Upper lobe of right lung (tissue), 1 donor: Measurements from ENCODE around the gene CYP2W1. TPM values are rescaled to one million over a fixed set of nuclear protein-coding genes. Genes with fewer than 3 reads are reported as not detected.

ENCODE experiments used
- ATAC-seq: fragments of 200-7000 bp; cut with Tn5 transposase; one replicate; pipeline ENCODE4 v1.9.1; 2020; ENCODE audit warnings: mild to moderate bottlenecking, moderate library complexity
- DNase-seq: peaks from one replicate; pipeline ENCODE4 v3.0.0-alpha.2; 2020
- H3K27ac ChIP-seq: fragments of 200-600 bp; one replicate; pipeline ENCODE4 v1.8.0; 2022
- H3K27me3 ChIP-seq: fragments of 200-600 bp; one replicate; pipeline ENCODE4 v1.8.0; 2022; ENCODE audit warnings: mild to moderate bottlenecking
- H3K36me3 ChIP-seq: fragments of 200-600 bp; one replicate; pipeline ENCODE4 v1.8.0; 2022
- H3K4me1 ChIP-seq: fragments of 200-600 bp; one replicate; pipeline ENCODE4 v1.8.0; 2022
- H3K4me3 ChIP-seq: fragments of 200-600 bp; one replicate; pipeline ENCODE4 v1.8.0; 2022; ENCODE audit warnings: mild to moderate bottlenecking
- H3K9me3 ChIP-seq: fragments of 200-600 bp; one replicate; pipeline ENCODE4 v1.8.0; 2022
- CTCF ChIP-seq: fragments of 200-600 bp; IDR thresholded peaks from one replicate; pipeline ENCODE4 v1.8.0; 2022; ENCODE audit warnings: antibody characterized with exemption
- intact Hi-C: fragments of 100-400 bp; cut with DNase I; formaldehyde crosslinking; loops from one replicate; pipeline ENCODE4 v1.11.0; 2022
- long read RNA-seq: library from polyadenylated mRNA; unstranded; transcript quantifications from one replicate; pipeline ENCODE4 v2.0.0, GENCODE V29; 2021
- total RNA-seq: library from RNA; stranded (reverse); fragmentation: NEBNext Ultra II Directional; extraction: Animal tissue kit (Norgen Biotek cat#: 25700); gene quantifications from one replicate; pipeline ENCODE4 v1.2.1, GENCODE V29; 2021
- donor health status: DM: no; HTN: yes; CAD: no; lungs with severe emphysema.

The CYP2W1 gene
- total RNA-seq: not detected
- long read RNA-seq: 0 reads

GRCh38 chr7:983004-983615 lies at the start of gene CYP2W1:
CYP2W1 (plus strand) TSS chr7:983181; CDS start chr7:983212, 31 bp downstream.
- no peak for TF ChIP-seq CTCF
- peaks cover 27% of the 10 kb centered on the region for H3K27me3 ChIP-seq
- H3K4me1 ChIP-seq: no peaks in the 10 kb centered on the region
- H3K27ac ChIP-seq: no peak within 1 kb of the TSS
- no peak within 1 kb of the TSS for H3K4me3 ChIP-seq
- intact Hi-C loops: no loop called here
- H3K36me3 ChIP-seq: no peaks in the 10 kb centered on the region
- H3K9me3 ChIP-seq: no peaks in the 10 kb centered on the region
- ATAC-seq (peak; percentile 7), DNase-seq (peak; percentile 63)

DNA sequence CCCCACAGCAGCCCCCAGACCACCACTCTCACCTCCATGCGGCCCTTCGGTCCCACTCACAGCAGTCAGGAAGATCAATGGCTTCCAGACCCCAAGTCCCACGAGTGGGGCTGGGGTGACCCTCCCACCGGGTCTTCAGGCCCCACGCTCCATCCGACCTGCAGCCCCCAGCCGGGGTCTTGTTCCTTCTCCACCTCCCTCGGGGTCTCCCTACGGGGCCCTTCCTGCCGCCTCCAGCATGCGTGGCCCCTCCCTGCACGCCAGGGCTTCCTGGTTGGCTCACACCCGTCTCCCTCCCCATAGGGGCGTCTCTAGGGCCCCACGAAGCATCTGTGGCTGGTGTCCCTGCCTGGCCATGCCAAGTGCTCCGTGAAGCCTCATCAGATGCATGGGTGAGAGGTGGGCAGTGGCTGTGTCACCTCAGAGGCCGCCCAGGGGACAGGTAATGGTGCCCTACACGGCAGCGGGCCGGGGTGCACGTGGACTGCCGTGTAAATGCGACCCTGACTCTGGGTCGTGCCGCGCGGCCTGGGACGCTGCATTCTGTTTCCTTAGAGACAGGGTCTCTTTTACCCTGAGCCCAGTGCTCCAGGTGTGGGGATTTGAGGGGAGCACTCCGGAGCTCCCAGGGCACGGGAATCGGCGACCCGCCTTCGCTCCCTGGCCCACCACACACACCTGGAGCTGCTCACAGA lies 48.4 kb upstream of the CYP2W1 start:
- TF ChIP-seq CTCF: no peak
- peak; percentile 51 for DNase-seq
- no peaks in the 10 kb centered on the region for H3K27me3 ChIP-seq

DNA sequence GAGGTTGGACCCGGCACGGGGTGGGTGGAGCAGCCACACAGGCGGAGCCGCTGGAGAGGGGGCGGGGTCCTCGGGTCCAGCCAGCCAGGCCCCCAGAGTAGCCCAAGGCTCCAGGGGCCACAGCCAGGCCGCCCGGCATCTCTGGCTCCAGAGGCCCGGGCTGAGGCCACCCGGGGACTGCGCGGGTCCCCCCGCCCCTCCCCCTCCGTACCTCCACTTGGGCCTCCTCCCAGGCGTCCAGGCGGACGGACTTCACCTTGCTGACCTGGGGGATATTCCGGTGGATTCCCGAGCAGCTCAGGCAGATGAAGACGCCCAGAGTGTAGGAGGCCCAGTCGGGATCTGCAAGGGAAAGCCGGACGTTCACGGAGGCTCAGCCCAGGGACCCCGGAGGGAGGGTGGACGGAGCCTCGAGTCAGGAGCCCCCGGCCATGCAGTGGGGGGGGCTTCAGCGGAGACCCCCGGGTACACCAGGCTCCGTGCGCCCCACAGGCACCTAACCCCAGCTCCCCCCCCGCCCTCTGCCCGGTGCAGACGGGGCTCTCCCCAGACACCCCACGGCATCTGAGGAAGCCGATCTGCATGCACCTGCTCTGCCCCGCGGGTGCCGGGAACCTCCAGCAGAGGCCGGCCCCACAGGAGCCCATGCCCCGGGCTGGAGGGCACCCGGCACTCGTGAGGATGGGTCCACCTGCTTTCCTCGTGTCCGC lies 47.7 kb upstream of the CYP2W1 start:
- TF ChIP-seq CTCF: no peak
- DNase-seq (peak; percentile 57), ATAC-seq (no peak)
- no peaks in the 10 kb centered on the region for H3K9me3 ChIP-seq
- H3K4me1 ChIP-seq: no peaks in the 10 kb centered on the region
- H3K4me3 ChIP-seq: no peak overlapping the region
- H3K27me3 ChIP-seq: no peaks in the 10 kb centered on the region
- no peak overlapping the region for H3K27ac ChIP-seq
- intact Hi-C loops: no loop called here
- H3K36me3 ChIP-seq: no peaks in the 10 kb centered on the region

More for the DNA sequence above, 48.4 kb upstream of the CYP2W1 start:
- no peak overlapping the region for H3K27ac ChIP-seq
- intact Hi-C loops: no loop called here
- H3K4me3 ChIP-seq: no peak overlapping the region
- H3K9me3 ChIP-seq: no peaks in the 10 kb centered on the region
- H3K36me3 ChIP-seq: no peaks in the 10 kb centered on the region
- ATAC-seq: no peak
- no peaks in the 10 kb centered on the region for H3K4me1 ChIP-seq

DNA sequence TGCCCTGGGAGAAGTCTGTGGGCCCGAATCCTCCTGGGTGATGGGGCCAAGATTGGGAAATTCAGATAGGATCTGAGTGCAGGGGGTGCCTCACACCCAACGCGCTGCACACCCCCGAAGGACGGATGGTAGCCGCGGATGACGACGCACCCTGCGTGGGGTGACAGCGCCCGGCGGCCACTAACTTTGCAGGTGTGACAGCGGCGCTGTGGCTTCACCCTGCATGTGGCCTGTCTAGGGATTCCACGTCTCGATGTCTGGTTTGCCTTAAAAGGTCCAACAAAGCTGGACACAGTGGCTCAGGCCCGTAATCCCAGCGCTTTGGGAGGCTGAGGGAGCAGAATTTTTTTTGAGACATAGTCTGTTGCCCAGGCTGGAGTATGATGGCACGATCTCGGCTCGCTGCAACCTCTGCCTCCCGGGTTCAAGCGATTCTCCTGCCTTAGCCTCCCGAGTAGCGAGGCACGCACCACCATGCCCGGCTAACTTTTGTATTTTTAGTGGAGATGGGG lies 47.1 kb upstream of the CYP2W1 start:
- Histone ChIP-seq H3K4me1 (no peaks in the 10 kb centered on the region), H3K4me3 (no peak overlapping the region), H3K36me3 (no peaks in the 10 kb centered on the region), H3K27me3 (no peaks in the 10 kb centered on the region), H3K27ac (no peak overlapping the region), H3K9me3 (no peaks in the 10 kb centered on the region)
- ATAC-seq: no peak
- TF ChIP-seq CTCF: no peak
- no peak for DNase-seq
- intact Hi-C loops: no loop called here

DNA sequence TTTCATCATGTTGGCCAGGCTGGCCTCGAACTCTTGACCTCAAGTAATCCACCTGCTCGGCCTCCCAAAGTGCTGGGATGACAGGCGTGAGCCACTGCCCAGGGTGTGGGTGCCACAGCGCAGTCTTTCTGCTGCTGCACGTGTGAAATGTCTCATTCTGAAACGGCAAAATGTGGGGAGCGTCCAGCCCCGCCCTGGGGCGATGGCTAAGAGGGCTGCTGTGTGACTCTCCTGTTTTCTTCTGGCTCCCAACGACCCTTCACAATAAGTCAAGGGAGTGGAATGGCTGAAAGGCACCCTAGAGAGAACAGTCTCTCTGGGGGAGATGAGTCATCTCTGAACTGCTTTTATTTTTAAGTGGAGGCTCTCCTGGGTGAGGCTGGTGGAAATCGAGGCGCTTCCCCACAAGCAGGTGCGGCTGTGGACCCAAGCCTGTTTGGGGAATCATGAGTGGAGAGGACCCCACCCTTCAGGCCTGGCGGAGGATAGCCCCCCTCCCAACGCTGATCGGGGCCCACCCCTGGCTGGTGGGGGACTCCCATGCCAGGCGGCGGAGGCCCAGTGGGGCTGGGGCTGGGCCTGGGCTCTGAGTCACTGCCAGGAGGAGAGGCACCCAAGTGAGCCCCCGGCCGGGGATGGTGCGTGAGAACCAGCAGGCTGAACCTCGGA lies 46.5 kb upstream of the CYP2W1 start:
- peak; percentile 13 for ATAC-seq
- peak; percentile 55 for DNase-seq

More for the DNA sequence above, 46.5 kb upstream of the CYP2W1 start:
- TF ChIP-seq CTCF: no peak
- intact Hi-C loops: no loop called here
- no peaks in the 10 kb centered on the region for H3K9me3 ChIP-seq
- H3K4me1 ChIP-seq: no peaks in the 10 kb centered on the region
- H3K36me3 ChIP-seq: no peaks in the 10 kb centered on the region
- H3K4me3 ChIP-seq: no peak overlapping the region
- H3K27me3 ChIP-seq: no peaks in the 10 kb centered on the region
- no peak overlapping the region for H3K27ac ChIP-seq
